ENCODE measurements around the gene CTSE.
"Not testable (repeated sequence)": the region's sequence is repeated elsewhere in the genome, so short reads cannot be mapped to it uniquely, and the experiment has no call there.

Gene CTSE

DNA sequence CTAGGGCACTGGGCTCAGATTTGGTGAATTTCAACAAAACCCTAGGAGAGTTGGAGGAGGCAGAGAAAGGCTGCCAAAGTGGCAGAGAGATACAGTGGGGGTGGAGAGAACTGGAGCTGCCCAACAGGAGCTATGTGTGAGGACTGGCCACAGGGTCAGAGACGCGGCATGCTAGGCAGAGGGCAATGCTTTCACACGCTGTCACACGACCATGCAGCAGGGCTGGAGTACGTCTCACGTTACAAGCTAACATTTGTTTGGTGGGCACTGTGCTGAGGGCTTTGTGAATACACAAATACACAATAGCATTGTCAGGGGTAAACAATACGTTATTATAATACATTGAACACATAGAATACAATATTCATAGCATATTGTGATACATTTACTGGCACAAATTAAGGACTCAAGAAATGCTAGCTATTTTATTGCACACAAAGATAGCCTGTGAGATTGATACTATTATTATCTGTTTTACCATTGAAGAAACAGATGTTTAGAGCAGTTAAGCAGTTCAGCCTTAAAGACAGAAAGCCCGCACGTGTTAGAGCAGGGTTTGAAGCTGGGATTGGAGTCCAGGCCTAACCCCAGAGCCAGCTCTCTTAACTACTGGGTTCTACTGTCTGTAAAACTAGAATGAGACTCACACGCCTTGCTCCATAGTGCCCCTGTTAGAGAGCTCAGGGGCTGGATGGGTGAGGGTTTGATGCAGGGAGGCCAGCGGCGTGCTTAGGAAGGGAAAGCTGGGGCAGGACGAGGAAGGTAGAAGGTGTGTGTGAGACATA is 25.0 kb downstream of the CTSE start:
- no peak for DNase-seq (ENCODE audit: low read depth, low spot score)
- H3K27ac ChIP-seq, result no peak overlapping the region

DNA sequence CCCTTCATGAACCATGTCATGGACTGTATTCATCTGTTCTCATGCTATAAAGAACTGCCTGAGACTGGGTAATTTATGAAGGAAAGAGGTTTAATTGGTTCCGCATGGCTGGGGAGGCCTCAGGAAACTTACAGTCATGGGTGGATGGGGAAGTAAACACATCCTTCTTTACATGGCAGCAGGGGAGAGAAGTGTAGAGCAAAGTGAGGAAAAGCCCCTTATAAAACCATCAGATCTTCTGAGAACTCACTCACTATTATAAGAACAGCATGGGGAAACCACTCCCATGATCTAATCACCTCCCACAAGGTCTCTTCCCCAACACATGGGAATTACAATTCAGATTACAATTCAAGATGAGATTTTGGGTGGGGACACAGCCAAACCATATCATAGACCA is 27.1 kb downstream of the CTSE start:
- not testable (repeated sequence) for H3K27ac ChIP-seq; DNase-seq (ENCODE audit: low read depth, low spot score)

- no peak for DNase-seq (ENCODE audit: low read depth, low spot score)
- H3K27ac ChIP-seq, result no peak overlapping the region
Measured at GRCh38 chr1:205994346-205994745, 29.3 kb downstream of the CTSE start.

DNA sequence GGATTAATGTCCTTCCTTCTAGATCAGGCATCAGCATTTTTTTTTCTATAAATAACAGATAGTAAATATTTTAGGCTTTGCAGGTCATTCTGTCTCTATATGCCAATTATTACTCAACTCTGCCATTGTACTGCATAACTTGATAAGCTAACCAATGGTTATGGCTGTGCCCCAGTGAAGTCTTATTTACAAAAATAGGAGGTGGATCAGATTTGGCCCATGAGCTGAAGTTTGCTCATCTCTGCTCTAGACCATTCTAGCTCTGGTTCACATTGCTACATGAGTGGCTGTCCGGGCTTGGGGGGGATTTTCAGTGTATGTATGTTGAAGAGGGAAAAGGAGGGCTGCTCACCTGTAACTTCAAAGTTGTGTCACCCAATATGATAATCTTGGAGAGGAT is 30.6 kb downstream of the CTSE start:
- no peak overlapping the region for H3K27ac ChIP-seq
- no peak for DNase-seq (ENCODE audit: low read depth, low spot score)

GRCh38 chr1:205992218-205992882 is 31.3 kb downstream of the CTSE start:
- no peak overlapping the region for H3K27ac ChIP-seq
- no peak for DNase-seq (ENCODE audit: low read depth, low spot score)

DNA sequence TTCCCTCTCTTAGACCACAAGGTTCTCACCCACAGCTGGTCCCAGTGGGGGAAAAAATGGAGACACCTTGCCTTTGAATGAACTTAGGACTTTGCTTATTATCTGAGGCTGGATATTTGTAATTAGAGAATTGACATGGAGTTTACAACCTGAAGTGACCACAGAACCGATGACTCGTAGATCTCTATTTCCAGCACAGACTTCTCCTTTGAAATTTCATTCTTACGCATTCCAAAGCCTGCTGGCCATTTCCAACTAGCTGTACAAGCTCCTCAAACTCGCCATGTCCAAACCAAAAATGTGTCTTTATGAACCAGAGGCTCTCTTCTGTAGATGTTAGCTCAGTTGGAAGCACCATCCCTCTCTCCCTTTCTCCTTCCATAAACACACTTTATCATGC is 32.5 kb downstream of the CTSE start:
- H3K27ac ChIP-seq, result no peak overlapping the region
- DNase-seq (ENCODE audit: low read depth, low spot score), result no peak

DNA sequence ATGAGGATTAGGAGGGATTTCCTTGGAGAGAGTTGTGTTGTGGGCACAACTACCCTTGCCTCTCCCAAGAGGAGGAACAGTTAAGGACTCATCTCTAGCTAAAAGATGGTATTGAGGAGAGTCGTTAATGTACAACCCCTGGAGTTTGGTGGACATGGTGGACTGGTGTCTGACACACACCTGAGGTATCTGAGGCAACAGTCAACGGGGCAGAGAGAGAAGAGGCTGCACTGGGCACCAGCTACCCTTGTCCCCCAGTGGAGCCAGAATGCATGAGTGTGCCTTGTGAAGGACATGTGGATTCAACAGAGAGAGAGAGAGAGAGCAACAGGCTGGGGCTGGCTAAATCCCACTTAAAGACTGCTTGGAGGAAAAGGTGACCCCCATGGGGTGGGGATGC is 33.5 kb downstream of the CTSE start:
- H3K27ac ChIP-seq, result no peak overlapping the region
- no peak for DNase-seq (ENCODE audit: low read depth, low spot score)

- DNase-seq (ENCODE audit: low read depth, low spot score), result no peak
- no peak overlapping the region for H3K27ac ChIP-seq
Measured at GRCh38 chr1:205989786-205990185, 33.9 kb downstream of the CTSE start.

- H3K27ac ChIP-seq, result no peak overlapping the region
- DNase-seq (ENCODE audit: low read depth, low spot score), result no peak
Measured at GRCh38 chr1:205988585-205988995, 35.1 kb downstream of the CTSE start.

- H3K27ac ChIP-seq, result no peak overlapping the region
Measured at GRCh38 chr1:205986861-205987260, 36.8 kb downstream of the CTSE start.

GRCh38 chr1:205986292-205986691 is 37.4 kb downstream of the CTSE start:
- DNase-seq (ENCODE audit: low read depth, low spot score), result no peak
- no peak overlapping the region for H3K27ac ChIP-seq

More at GRCh38 chr1:205986861-205987260, 36.8 kb downstream of the CTSE start:
- DNase-seq (ENCODE audit: low read depth, low spot score), result no peak

GRCh38 chr1:205985330-205986005 is 38.2 kb downstream of the CTSE start:
- DNase-seq (ENCODE audit: low read depth, low spot score), result no peak

GRCh38 chr1:205983925-205984725 is 39.6 kb downstream of the CTSE start:
- peak; percentile 88 for DNase-seq (ENCODE audit: low read depth, low spot score)
- peak overlapping the region; percentile 67 for H3K27ac ChIP-seq

More at GRCh38 chr1:205985330-205986005, 38.2 kb downstream of the CTSE start:
- no peak overlapping the region for H3K27ac ChIP-seq

GRCh38 chr1:205981257-205981656 is 42.4 kb downstream of the CTSE start:
- DNase-seq (ENCODE audit: low read depth, low spot score), result no peak
- no peak overlapping the region for H3K27ac ChIP-seq

DNA sequence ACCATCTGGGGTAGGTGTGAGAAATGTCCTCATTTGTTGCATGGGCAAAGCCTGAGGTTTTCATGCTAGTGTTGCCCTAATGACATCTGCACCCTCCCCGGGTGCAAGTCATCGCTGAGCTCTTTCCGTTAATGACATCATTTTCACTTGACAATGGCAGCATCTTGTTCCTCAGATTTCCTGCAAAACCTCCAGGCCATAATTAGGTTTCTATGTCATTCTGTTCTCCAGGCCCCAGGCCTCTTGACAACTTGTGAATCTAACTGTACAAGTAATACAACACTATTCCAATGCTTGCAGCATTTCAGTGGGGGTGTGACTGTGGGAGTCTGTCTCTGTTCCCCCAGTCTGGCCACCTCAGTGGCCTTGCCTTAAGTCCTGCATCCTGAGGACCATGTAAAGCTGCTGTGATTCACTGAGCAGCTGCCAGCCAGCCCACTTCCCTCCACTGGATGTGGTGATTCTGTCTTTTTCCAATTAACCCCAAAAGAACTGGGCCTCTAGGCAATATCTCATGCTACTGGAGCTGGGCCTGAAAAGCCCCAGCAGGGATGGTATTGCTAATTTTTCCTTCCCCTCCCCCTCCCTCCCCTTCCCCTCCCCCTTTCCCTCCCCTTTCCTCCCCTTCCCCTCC is 43.3 kb downstream of the CTSE start:
- DNase-seq (ENCODE audit: low read depth, low spot score), result no peak
- no peak overlapping the region for H3K27ac ChIP-seq

GRCh38 chr1:205979301-205979700 is 44.4 kb downstream of the CTSE start:
- DNase-seq (ENCODE audit: low read depth, low spot score), result no peak
- H3K27ac ChIP-seq, result no peak overlapping the region

DNA sequence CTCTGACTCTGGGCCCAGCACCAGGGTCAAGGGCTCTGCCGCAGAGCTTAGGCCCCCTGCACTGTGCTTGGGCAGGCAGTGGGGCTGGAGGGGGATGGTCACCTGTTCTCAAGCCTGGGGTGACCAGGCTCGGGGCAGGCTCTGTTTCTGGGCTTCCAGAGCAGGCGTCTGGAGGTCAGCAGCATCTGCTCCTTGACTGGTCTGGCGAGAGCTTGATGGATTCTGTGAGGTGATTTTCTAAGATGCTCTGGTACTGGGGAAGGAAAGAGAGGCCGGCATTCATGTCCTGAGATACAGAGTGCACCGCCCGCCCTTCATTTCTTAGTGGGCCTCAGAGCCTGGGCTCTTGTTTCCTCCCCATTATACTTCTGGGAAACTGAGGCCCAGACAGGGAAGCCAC is 45.0 kb downstream of the CTSE start:
- DNase-seq (ENCODE audit: low read depth, low spot score), result no peak
- H3K27ac ChIP-seq, result no peak overlapping the region

- DNase-seq (ENCODE audit: low read depth, low spot score), result no peak
- no peak overlapping the region for H3K27ac ChIP-seq
Measured at GRCh38 chr1:205977402-205978014, 46.2 kb downstream of the CTSE start.

GRCh38 chr1:205976708-205977401 is 46.8 kb downstream of the CTSE start:
- peak; percentile 20 for DNase-seq (ENCODE audit: low read depth, low spot score)
- no peak overlapping the region for H3K27ac ChIP-seq
